Activated CD8-positive, alpha-beta T cell treated with anti-CD3 and anti-CD28 coated beads for 36 hours (primary cell): ENCODE data around the gene TAOK2. TPM values are rescaled to one million over a fixed set of nuclear protein-coding genes. Genes with fewer than 3 reads are reported as not detected.

ENCODE experiments used
- ATAC-seq: fragments of 200-7000 bp; cut with Tn5 transposase; one replicate; pipeline ENCODE4 v1.10.0; 2021; ENCODE audit warnings: mild to moderate bottlenecking, moderate library complexity
- CTCF ChIA-PET: fragments of 350-600 bp; sonication (Branson Sonifier 250); formaldehyde crosslinking; loops from one replicate; lab custom pipeline; 2021; ENCODE audit warnings: antibody characterized with exemption; lab: Charles Lee
- POLR2A ChIA-PET: fragments of 350-600 bp; sonication (Branson Sonifier 250); formaldehyde crosslinking; loops from one replicate; lab custom pipeline; 2021; ENCODE audit warnings: antibody characterized with exemption; lab: Charles Lee
- DNase-seq: peaks from one replicate; pipeline ENCODE4 v3.0.0-alpha.2; 2020
- H3K27ac Mint-ChIP-seq: one replicate; pipeline ENCODE4 v1.8.0; 2021; ENCODE audit warnings: mild to moderate bottlenecking, mixed read lengths
- H3K27me3 Mint-ChIP-seq: one replicate; pipeline ENCODE4 v1.8.0; 2021; ENCODE audit warnings: mixed read lengths
- H3K36me3 Mint-ChIP-seq: one replicate; pipeline ENCODE4 v1.8.0; 2021; ENCODE audit warnings: low read depth, mixed read lengths
- H3K4me1 Mint-ChIP-seq: one replicate; pipeline ENCODE4 v1.8.0; 2021; ENCODE audit warnings: low read depth, mixed read lengths
- H3K4me3 Mint-ChIP-seq: one replicate; pipeline ENCODE4 v1.8.0; 2021; ENCODE audit warnings: mild to moderate bottlenecking, moderate library complexity, mixed read lengths
- H3K9me3 Mint-ChIP-seq: one replicate; pipeline ENCODE4 v1.8.0; 2021; ENCODE audit warnings: mixed read lengths
- CTCF ChIP-seq: fragments of 200-600 bp; IDR thresholded peaks from one replicate; pipeline ENCODE4 v1.8.0; 2022; ENCODE audit warnings: antibody characterized with exemption, mild to moderate bottlenecking
- intact Hi-C: fragments of 100-400 bp; cut with micrococcal nuclease; formaldehyde crosslinking; loops from one replicate; pipeline ENCODE4 v1.10.0; 2022
- total RNA-seq, 2 experiments: library from RNA; stranded (reverse); gene quantifications; one replicate each; pipeline ENCODE4 v1.2.3, GENCODE V29; 2021

The TAOK2 gene
- total RNA-seq, 2 experiments from 2014 or later: 25.0 to 25.9 TPM

GRCh38 chr16:30027588-30028437 is 54.1 kb downstream of the TAOK2 start:
- Mint-ChIP-seq H3K4me1 (no peaks in the 10 kb centered on the region), H3K4me3 (no peak overlapping the region), H3K36me3 (no peaks in the 10 kb centered on the region), H3K27ac (no peak overlapping the region), H3K27me3 (peaks cover 45% of the 10 kb centered on the region), H3K9me3 (no peaks in the 10 kb centered on the region)
- no peak for TF ChIP-seq CTCF
- no peak for DNase-seq
- ATAC-seq: no peak
- ChIA-PET CTCF (no interaction called here), POLR2A (interaction anchor here (0.9 kb wide), 1 partner anchor 219 kb away, joined by 3 read pairs; no protein-coding TSS in a partner anchor)
- intact Hi-C loops: loop anchor here (10.0 kb wide), 1 partner anchor 323 kb away; no protein-coding TSS in a partner anchor

- POLR2A ChIA-PET: interaction anchor here (0.9 kb wide), 1 partner anchor 220 kb away, joined by 3 read pairs; no protein-coding TSS in a partner anchor
- intact Hi-C loops: loop anchor here (10.0 kb wide), 1 partner anchor 324 kb away; no protein-coding TSS in a partner anchor
- H3K27ac Mint-ChIP-seq: no peak overlapping the region
- H3K36me3 Mint-ChIP-seq: no peaks in the 10 kb centered on the region
- no peaks in the 10 kb centered on the region for H3K9me3 Mint-ChIP-seq
- DNase-seq: peak; percentile 53
- TF ChIP-seq CTCF: no peak
- H3K27me3 Mint-ChIP-seq: peaks cover 45% of the 10 kb centered on the region
- CTCF ChIA-PET: interaction anchor here (0.6 kb wide), 1 partner anchor 328 kb away, joined by 3 read pairs; no protein-coding TSS in a partner anchor
- H3K4me1 Mint-ChIP-seq: no peaks in the 10 kb centered on the region
- no peak overlapping the region for H3K4me3 Mint-ChIP-seq
- no peak for ATAC-seq
Observed at GRCh38 chr16:30028438-30029076, 54.9 kb downstream of the TAOK2 start.

GRCh38 chr16:30030011-30030685 is 56.5 kb downstream of the TAOK2 start:
- ChIA-PET POLR2A (no interaction called here), CTCF (interaction anchor here (3.5 to 3.7 kb wide), 2 partner anchors 10 to 338 kb away, joined by 21 to 23 read pairs; no protein-coding TSS in a partner anchor)
- no peak for ATAC-seq
- Mint-ChIP-seq H3K27ac (no peak overlapping the region), H3K4me1 (peaks cover 2% of the 10 kb centered on the region), H3K36me3 (no peaks in the 10 kb centered on the region), H3K27me3 (peaks cover 49% of the 10 kb centered on the region), H3K4me3 (no peak overlapping the region), H3K9me3 (no peaks in the 10 kb centered on the region)
- no peak for TF ChIP-seq CTCF
- intact Hi-C loops: no loop called here
- DNase-seq: no peak

DNA sequence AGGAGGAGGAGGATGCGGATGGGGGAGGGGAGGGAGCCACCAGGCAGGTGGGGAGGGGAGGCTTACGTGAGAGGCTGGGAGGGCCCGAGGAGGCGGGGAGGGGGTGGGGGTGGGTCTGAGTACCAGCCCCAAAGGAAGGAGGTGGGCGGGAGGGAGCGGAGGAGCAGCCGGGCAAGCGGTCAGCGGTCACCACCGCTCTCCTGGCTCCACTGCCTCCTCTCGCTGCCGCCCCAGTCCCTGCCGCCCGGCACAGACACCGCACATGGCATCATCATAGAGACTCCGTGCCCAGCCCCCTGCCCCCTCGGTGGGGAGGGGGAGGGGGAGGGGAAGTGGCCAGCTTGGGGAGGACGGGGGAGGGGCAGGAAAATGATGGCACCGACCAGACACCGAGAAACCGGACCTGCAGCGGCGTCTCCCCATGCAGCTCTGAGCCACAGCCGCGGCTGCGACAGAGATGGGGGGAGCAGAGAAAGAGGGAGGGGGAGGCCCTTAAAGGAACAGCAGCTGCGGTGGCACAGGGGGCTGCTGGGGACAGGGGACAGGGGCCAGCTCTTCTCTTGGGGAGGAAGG is 57.3 kb downstream of the TAOK2 start, which contains the start of gene TLCD3B:
TLCD3B (minus strand) TSS at position 431 of the 573 bp plus-strand sequence. CDS start 744 bp downstream, outside the sequence.
- H3K4me3 Mint-ChIP-seq: no peak within 1 kb of the TSS
- H3K4me1 Mint-ChIP-seq: peaks cover 2% of the 10 kb centered on the region
- H3K9me3 Mint-ChIP-seq: no peaks in the 10 kb centered on the region
- ATAC-seq (no peak), DNase-seq (no peak)
- peaks cover 53% of the 10 kb centered on the region for H3K27me3 Mint-ChIP-seq
- no peaks in the 10 kb centered on the region for H3K36me3 Mint-ChIP-seq
- no peak for TF ChIP-seq CTCF
- intact Hi-C loops: no loop called here
- H3K27ac Mint-ChIP-seq: no peak within 1 kb of the TSS
- POLR2A ChIA-PET: no interaction called here
- CTCF ChIA-PET: interaction anchor here (0.9 to 3.7 kb wide), 24 partner anchors 8 to 339 kb away, joined by 3 to 36 read pairs (median 10); partner anchors contain the start of genes ASPHD1, C16orf92, CDIPT and KIF22
